Sigmoid colon (tissue), 4 donors: ENCODE measurements around the gene KANTR.

Experiments used
- CTCF ChIP-seq, 4 experiments: fragments of 450-650 bp in 3 of 4; fragments of 200-600 bp in 1 of 4; IDR thresholded peaks; one replicate each; pipeline ENCODE4 v1.5.1; 2016 to 2019; ENCODE audit warnings: antibody characterized with exemption in 4 of 4, mild to moderate bottlenecking in 3 of 4, moderate library complexity in 2 of 4
- EP300 ChIP-seq, 4 donors: sonication (generic); formaldehyde crosslinking; IDR thresholded peaks; one replicate each; pipeline ENCODE4 v1.6.1; 2017; ENCODE audit warnings: antibody characterized with exemption in 4 of 4
- POLR2A ChIP-seq, 2 donors: fragments of 450-650 bp; IDR thresholded peaks; one replicate each; pipeline ENCODE4 v1.6.1; 2016; ENCODE audit warnings: antibody characterized with exemption in 2 of 2, mild to moderate bottlenecking in 2 of 2, moderate library complexity in 2 of 2
- POLR2AphosphoS5 ChIP-seq, 4 donors: sonication (generic); formaldehyde crosslinking; IDR thresholded peaks; one replicate each; pipeline ENCODE4 v1.6.1; 2017; ENCODE audit warnings: antibody characterized with exemption in 4 of 4

GRCh38 chrX:53171356-53171755 lies 77.4 kb downstream of the KANTR start:
- TF ChIP-seq POLR2A (IDR thresholded peaks at IDR 0.05) (no peak), CTCF (IDR thresholded peaks at IDR 0.05) (no peak), EP300 (IDR thresholded peaks at IDR 0.05) (no peak), POLR2AphosphoS5 (IDR thresholded peaks at IDR 0.05) (no peak)
